LNCaP clone FGC (cell line): ENCODE results near the gene TMEM52.

Experiments used
- DNase-seq: peaks from one replicate; pipeline ENCODE4 v3.0.0-alpha.2; 2011; ENCODE audit warnings: low read depth
- H3K4me3 ChIP-seq: 2 replicates; pipeline ENCODE4 v1.5.1; 2011; ENCODE audit warnings: mild to moderate bottlenecking, low read depth, low read length, control low read depth
- CTCF ChIP-seq: IDR thresholded peaks from 2 replicates; pipeline ENCODE4 v1.5.1; 2012; ENCODE audit warnings: mild to moderate bottlenecking; ENCODE audit not compliant: control insufficient read depth, insufficient read depth; ENCODE audit errors: extremely low read depth

The TMEM52 gene

GRCh38 chr1:1941868-1942752 lies 23.0 kb upstream of the TMEM52 start:
- no peak for DNase-seq
- TF ChIP-seq CTCF, result no peak
- H3K4me3 ChIP-seq, result no peak overlapping the region

- no peak for TF ChIP-seq CTCF
- H3K4me3 ChIP-seq, result no peak overlapping the region
- DNase-seq, result no peak
Observed at GRCh38 chr1:1941211-1941841, 22.2 kb upstream of the TMEM52 start.

- no peak for DNase-seq
- no peak overlapping the region for H3K4me3 ChIP-seq
- no peak for TF ChIP-seq CTCF
Observed at GRCh38 chr1:1940123-1940425, 21.0 kb upstream of the TMEM52 start.

GRCh38 chr1:1939296-1940122 lies 20.4 kb upstream of the TMEM52 start:
- no peak overlapping the region for H3K4me3 ChIP-seq
- no peak for TF ChIP-seq CTCF
- no peak for DNase-seq

GRCh38 chr1:1938613-1939295 lies 19.7 kb upstream of the TMEM52 start:
- DNase-seq, result no peak
- no peak overlapping the region for H3K4me3 ChIP-seq
- no peak for TF ChIP-seq CTCF

GRCh38 chr1:1938276-1938573 lies 19.1 kb upstream of the TMEM52 start:
- no peak for DNase-seq
- H3K4me3 ChIP-seq, result no peak overlapping the region
- no peak for TF ChIP-seq CTCF
